ENCODE data around the gene TRIM72.

GRCh38 chr16:31267332-31268032 is 53.6 kb downstream of the TRIM72 start:
- no peak for TF ChIP-seq POLR2A (IDR thresholded peaks at IDR 0.05)
- TF ChIP-seq, protein P1, sequence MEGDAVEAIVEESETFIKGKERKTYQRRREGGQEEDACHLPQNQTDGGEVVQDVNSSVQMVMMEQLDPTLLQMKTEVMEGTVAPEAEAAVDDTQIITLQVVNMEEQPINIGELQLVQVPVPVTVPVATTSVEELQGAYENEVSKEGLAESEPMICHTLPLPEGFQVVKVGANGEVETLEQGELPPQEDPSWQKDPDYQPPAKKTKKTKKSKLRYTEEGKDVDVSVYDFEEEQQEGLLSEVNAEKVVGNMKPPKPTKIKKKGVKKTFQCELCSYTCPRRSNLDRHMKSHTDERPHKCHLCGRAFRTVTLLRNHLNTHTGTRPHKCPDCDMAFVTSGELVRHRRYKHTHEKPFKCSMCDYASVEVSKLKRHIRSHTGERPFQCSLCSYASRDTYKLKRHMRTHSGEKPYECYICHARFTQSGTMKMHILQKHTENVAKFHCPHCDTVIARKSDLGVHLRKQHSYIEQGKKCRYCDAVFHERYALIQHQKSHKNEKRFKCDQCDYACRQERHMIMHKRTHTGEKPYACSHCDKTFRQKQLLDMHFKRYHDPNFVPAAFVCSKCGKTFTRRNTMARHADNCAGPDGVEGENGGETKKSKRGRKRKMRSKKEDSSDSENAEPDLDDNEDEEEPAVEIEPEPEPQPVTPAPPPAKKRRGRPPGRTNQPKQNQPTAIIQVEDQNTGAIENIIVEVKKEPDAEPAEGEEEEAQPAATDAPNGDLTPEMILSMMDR (IDR thresholded peaks at IDR 0.05) = no peak

All from uterus (tissue), 2 donors.